SU-DHL-6 (cell line): ENCODE results near the gene PDE9A.

Experiments used
- H2AFZ ChIP-seq: fragments of 200-600 bp; sonication (generic); 2 replicates; pipeline ENCODE4 v1.6.1; 2014; ENCODE audit warnings: low read depth, mild to moderate bottlenecking, moderate library complexity, mixed read lengths, antibody characterized with exemption, low read length; ENCODE audit not compliant: severe bottlenecking
- H3F3A ChIP-seq: fragments of 200-600 bp; shearing (Covaris generic); 2 replicates; pipeline ENCODE4 v1.6.0; 2016; ENCODE audit warnings: antibody characterized with exemption, mild to moderate bottlenecking; ENCODE audit not compliant: insufficient read depth
- H3K27ac ChIP-seq: fragments of 200-600 bp; sonication (generic); 2 replicates; pipeline ENCODE4 v1.5.1; 2016; ENCODE audit warnings: low read depth, mild to moderate bottlenecking, low read length, moderate library complexity, mixed read lengths
- H3K27me3 ChIP-seq: fragments of 200-600 bp; sonication (generic), shearing (Covaris generic); 2 replicates; pipeline ENCODE4 v1.6.0; 2014; ENCODE audit warnings: mild to moderate bottlenecking, low read length
- H3K36me3 ChIP-seq: fragments of 200-600 bp; sonication (generic); 2 replicates; pipeline ENCODE4 v1.6.1; 2014; ENCODE audit warnings: mild to moderate bottlenecking, low read length, mixed read lengths
- H3K4me2 ChIP-seq: fragments of 300-600, 200-600 bp; shearing (Covaris generic), sonication (generic); 2 replicates; pipeline ENCODE4 v1.6.0; 2014; ENCODE audit warnings: low read length, low read depth, mild to moderate bottlenecking; ENCODE audit not compliant: poor library complexity, severe bottlenecking
- H3K4me3 ChIP-seq: fragments of 200-600 bp; sonication (generic); 2 replicates; pipeline ENCODE4 v1.5.1; 2014; ENCODE audit warnings: antibody characterized with exemption, low read length, mild to moderate bottlenecking, mixed read lengths; ENCODE audit not compliant: insufficient read depth, poor library complexity, severe bottlenecking
- H3K79me2 ChIP-seq: fragments of 200-600 bp; sonication (generic); 2 replicates; pipeline ENCODE4 v1.6.1; 2014; ENCODE audit warnings: mild to moderate bottlenecking, low read length, moderate library complexity; ENCODE audit not compliant: insufficient read depth
- H3K9ac ChIP-seq: fragments of 200-600 bp; sonication (generic); 2 replicates; pipeline ENCODE4 v1.7.0; 2014; ENCODE audit warnings: mild to moderate bottlenecking, low read length
- H3K9me2 ChIP-seq: fragments of 200-600 bp; sonication (generic); replicated peaks from 2 replicates; pipeline ENCODE4 v1.6.1; 2014; ENCODE audit warnings: low read length; ENCODE audit not compliant: insufficient read depth
- H3K9me3 ChIP-seq: fragments of 200-600 bp; sonication (generic); 2 replicates; pipeline ENCODE4 v1.6.1; 2014; ENCODE audit warnings: low read length, mixed read lengths; ENCODE audit not compliant: insufficient read depth
- H4K20me1 ChIP-seq: fragments of 200-600 bp; sonication (generic); 2 replicates; pipeline ENCODE4 v1.6.1; 2014; ENCODE audit warnings: low read depth, mild to moderate bottlenecking, antibody characterized with exemption, low read length, moderate library complexity, mixed read lengths
- EZH2phosphoT487 ChIP-seq: fragments of 200-600 bp; sonication (generic), shearing (Covaris generic); conservative IDR thresholded peaks from 2 replicates; pipeline ENCODE4 v1.6.1; 2018; ENCODE audit warnings: mild to moderate bottlenecking, antibody characterized with exemption, low read length, moderate library complexity, mixed read lengths
- TF ChIP-seq, protein P1 (sequence below): fragments of 200-600 bp; sonication (generic); IDR thresholded peaks from one replicate; pipeline ENCODE4 v1.5.1; 2017; ENCODE audit warnings: antibody characterized with exemption, mild to moderate bottlenecking, low read length, moderate library complexity; ENCODE audit not compliant: insufficient read depth, poor library complexity, severe bottlenecking

Gene PDE9A

DNA sequence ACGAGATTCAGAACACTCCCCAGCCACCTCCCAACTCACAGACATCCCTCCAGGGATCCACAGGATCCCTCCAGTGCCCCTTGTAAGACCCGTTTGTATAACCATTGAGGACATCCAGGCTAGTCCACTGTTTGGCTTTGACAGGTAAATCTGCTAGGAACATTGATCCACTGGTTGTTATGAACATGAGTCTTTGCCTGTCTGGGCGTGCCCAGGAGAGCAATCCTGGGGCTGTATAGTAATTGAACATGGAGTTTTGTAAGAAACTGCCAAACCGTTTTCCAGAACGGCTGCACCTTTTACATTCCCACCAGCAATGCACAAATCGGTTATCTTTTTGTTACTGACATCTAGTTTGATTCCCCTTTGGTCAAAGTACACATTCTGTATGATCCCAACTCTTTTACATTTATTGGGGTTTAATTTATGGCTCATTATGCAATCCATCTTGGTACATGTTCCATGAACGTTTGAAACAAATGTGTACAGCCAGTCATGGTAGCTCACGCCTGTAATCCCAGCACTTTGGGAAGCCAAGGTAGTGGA, 137.2 kb downstream of the PDE9A start:
- Histone ChIP-seq H3K9ac (no peak overlapping the region), H3K4me2 (no peak overlapping the region), H3K79me2 (no peaks in the 10 kb centered on the region), H3K4me3 (no peak overlapping the region), H2AFZ (no peak overlapping the region), H4K20me1 (no peaks in the 10 kb centered on the region), H3K36me3 (no peaks in the 10 kb centered on the region), H3K9me3 (no peaks in the 10 kb centered on the region), H3K27ac (no peak overlapping the region), H3K27me3 (no peaks in the 10 kb centered on the region), H3K9me2 (no peaks in the 10 kb centered on the region), H3F3A (no peaks in the 10 kb centered on the region)
- TF ChIP-seq EZH2phosphoT487 = no peak
- TF ChIP-seq, protein P1, sequence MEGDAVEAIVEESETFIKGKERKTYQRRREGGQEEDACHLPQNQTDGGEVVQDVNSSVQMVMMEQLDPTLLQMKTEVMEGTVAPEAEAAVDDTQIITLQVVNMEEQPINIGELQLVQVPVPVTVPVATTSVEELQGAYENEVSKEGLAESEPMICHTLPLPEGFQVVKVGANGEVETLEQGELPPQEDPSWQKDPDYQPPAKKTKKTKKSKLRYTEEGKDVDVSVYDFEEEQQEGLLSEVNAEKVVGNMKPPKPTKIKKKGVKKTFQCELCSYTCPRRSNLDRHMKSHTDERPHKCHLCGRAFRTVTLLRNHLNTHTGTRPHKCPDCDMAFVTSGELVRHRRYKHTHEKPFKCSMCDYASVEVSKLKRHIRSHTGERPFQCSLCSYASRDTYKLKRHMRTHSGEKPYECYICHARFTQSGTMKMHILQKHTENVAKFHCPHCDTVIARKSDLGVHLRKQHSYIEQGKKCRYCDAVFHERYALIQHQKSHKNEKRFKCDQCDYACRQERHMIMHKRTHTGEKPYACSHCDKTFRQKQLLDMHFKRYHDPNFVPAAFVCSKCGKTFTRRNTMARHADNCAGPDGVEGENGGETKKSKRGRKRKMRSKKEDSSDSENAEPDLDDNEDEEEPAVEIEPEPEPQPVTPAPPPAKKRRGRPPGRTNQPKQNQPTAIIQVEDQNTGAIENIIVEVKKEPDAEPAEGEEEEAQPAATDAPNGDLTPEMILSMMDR = no peak

DNA sequence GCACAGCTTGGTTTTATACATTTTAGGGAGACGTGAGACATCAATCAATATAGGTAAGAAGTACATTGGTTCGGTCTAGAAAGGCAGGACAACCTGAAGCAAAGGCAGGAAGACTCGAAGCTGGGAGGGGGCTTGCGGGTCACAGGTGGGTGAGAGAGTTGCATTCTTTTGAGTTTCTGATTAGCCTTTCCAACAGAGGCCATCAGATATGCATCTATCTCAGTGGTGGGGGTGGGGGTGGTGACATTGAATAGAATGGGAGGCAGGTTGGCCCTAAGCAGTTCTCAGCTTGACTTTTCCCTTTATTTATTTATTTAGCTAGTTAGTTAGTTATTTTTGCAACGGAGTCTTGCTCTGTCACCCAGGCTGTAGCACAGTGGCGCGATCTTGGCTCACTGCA, 140.4 kb downstream of the PDE9A start:
- H3K27ac ChIP-seq = no peak overlapping the region
- no peaks in the 10 kb centered on the region for H3K36me3 ChIP-seq
- H3K4me2 ChIP-seq = no peak overlapping the region
- H3K9me3 ChIP-seq = no peaks in the 10 kb centered on the region
- H3K27me3 ChIP-seq = no peaks in the 10 kb centered on the region
- no peak for TF ChIP-seq EZH2phosphoT487
- TF ChIP-seq, protein P1 = no peak
- no peak overlapping the region for H3K9ac ChIP-seq
- H3K4me3 ChIP-seq = no peak overlapping the region
- no peak overlapping the region for H2AFZ ChIP-seq
- H3K79me2 ChIP-seq = no peaks in the 10 kb centered on the region
- H3K9me2 ChIP-seq = no peaks in the 10 kb centered on the region
- no peaks in the 10 kb centered on the region for H4K20me1 ChIP-seq
- H3F3A ChIP-seq = no peaks in the 10 kb centered on the region

DNA sequence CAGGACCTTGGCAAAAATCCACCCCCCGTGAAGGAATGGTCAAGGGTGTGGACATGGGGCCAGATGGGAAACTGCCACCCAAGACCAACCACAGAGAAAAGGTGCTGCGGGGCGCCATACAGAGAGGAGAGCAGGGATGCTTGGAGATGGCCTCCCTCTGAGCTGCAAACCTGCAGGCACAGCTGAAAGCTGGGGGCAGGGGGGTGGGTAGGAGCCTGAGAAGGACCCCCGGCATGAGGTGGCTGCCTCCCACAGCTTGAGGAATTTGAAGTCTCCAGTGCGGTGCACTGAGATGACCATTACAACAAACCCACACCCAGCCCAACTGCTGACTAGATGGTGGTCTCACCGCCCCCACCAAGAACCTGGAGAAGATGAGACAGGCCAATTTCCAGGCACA, 141.1 kb downstream of the PDE9A start:
- H3K9me2 ChIP-seq = no peaks in the 10 kb centered on the region
- H3K9me3 ChIP-seq = no peaks in the 10 kb centered on the region
- H3K36me3 ChIP-seq = no peaks in the 10 kb centered on the region
- H3K4me2 ChIP-seq = no peak overlapping the region
- H3F3A ChIP-seq = no peaks in the 10 kb centered on the region
- no peak overlapping the region for H2AFZ ChIP-seq
- H3K27ac ChIP-seq = no peak overlapping the region
- H3K27me3 ChIP-seq = no peaks in the 10 kb centered on the region
- no peaks in the 10 kb centered on the region for H3K79me2 ChIP-seq
- H3K4me3 ChIP-seq = no peak overlapping the region
- TF ChIP-seq, protein P1 = no peak
- TF ChIP-seq EZH2phosphoT487 = no peak
- no peaks in the 10 kb centered on the region for H4K20me1 ChIP-seq
- no peak overlapping the region for H3K9ac ChIP-seq
